ENCODE results near the gene FAHD1. TPM values are rescaled to one million over a fixed set of nuclear protein-coding genes. Genes with fewer than 3 reads are reported as not detected.

The FAHD1 gene
- total RNA-seq, 5 donors from 2014 or later (not counting 1 experiment from before 2014, with no cell fraction given): 6.2 to 15.3 (median 11.2) TPM

GRCh38 chr16:1857433-1858097, 30.6 kb downstream of the FAHD1 start:
- WGBS (ENCODE audit: insufficient coverage): 61% methylated on average over 2 of the region's 5 CpGs
- H3K27ac ChIP-seq (ENCODE audit: low read length): no peak overlapping the region
- DNase-seq (no peak), ATAC-seq (replicated peaks in 1 of 4) (no peak)
- H3K27ac Mint-ChIP-seq: no peak overlapping the region
- POLR2A ChIA-PET: no interaction called here
- H3K4me3 Mint-ChIP-seq: peak overlapping the region in 1 of 3 donors; percentile 30
- peaks cover 2 to 26% of the 10 kb centered on the region in 2 experiments for H3K27me3 ChIP-seq (replicated peaks in 1 of 2; ENCODE audit: control insufficient read depth in 2 of 2, extremely low read depth in 1 of 2, insufficient read depth in 2 of 2, low read length in 1 of 2)
- H3K4me1 ChIP-seq (ENCODE audit: control insufficient read depth in 1 of 2, extremely low read depth in 1 of 2, insufficient read depth in 2 of 2, low read length in 2 of 2): peaks cover 10 to 12% of the 10 kb centered on the region in 2 experiments
- H3K36me3 ChIP-seq (ENCODE audit: control insufficient read depth in 2 of 2, extremely low read depth in 1 of 2, insufficient read depth in 1 of 2, low read length in 1 of 2): no peaks in the 10 kb centered on the region
- no peaks in the 10 kb centered on the region for H3K9me3 Mint-ChIP-seq
- H3K9me3 ChIP-seq: no peaks in the 10 kb centered on the region
- no peaks in the 10 kb centered on the region for H3K36me3 Mint-ChIP-seq
- peaks cover 18 to 32% (median 19%) of the 10 kb centered on the region in 3 donors for H3K4me1 Mint-ChIP-seq
- peaks cover 8 to 29% of the 10 kb centered on the region in 2 donors for H3K27me3 Mint-ChIP-seq
- H3K4me3 ChIP-seq (ENCODE audit: control insufficient read depth in 1 of 2, extremely low read depth in 1 of 2, low read length in 1 of 2): no peak overlapping the region
- CTCF ChIA-PET: interaction anchor here in 1 of 2 donors (0.6 kb wide), 1 partner anchor 151 kb away, joined by 3 read pairs; no protein-coding TSS in a partner anchor

DNA sequence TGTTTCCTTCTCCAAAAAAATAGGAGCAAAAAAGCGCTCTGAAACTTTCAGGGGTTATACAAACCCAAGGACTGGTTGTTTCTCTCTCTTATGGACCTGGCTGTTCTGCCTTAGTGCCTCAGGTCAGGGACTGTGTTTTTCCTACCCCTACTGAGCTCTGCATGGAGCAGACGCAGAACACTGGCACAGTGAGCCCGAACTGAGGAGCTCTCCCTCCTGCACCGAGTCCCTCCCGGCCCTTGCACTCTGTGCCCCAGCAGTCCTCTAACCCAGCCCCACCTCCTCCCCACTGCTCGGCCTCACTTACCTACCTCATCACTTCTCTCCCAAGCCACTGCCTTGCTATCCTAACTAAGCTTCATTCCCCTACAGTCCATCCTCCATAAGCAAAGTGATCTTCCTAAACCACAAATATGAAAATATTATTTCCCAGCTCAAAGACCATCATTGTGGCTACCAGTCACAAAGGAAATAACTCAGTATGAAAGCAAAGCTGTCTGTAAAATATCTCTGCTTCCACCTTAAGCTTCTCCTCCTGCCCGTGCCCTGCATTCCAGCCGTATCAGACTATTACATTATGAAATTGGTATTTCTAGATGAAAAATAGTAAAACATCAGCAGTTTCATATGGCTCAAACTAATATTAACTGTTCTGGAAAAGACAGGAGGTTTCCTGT, 31.3 kb downstream of the FAHD1 start:
- no peak for DNase-seq

GRCh38 chr16:1859650-1860049, 32.6 kb downstream of the FAHD1 start:
- H3K4me3 Mint-ChIP-seq: no peak overlapping the region
- peak overlapping the region in 1 of 2 donors; percentile 59 for H3K27ac Mint-ChIP-seq
- H3K36me3 ChIP-seq (ENCODE audit: control insufficient read depth in 2 of 2, extremely low read depth in 1 of 2, insufficient read depth in 1 of 2, low read length in 1 of 2): no peaks in the 10 kb centered on the region
- DNase-seq: no peak
- ChIA-PET POLR2A (no interaction called here), CTCF (no interaction called here)
- H3K4me3 ChIP-seq (ENCODE audit: control insufficient read depth in 1 of 2, extremely low read depth in 1 of 2, low read length in 1 of 2): no peak overlapping the region
- peaks cover 8 to 30% of the 10 kb centered on the region in 2 donors for H3K27me3 Mint-ChIP-seq
- H3K36me3 Mint-ChIP-seq: no peaks in the 10 kb centered on the region
- H3K9me3 ChIP-seq: no peaks in the 10 kb centered on the region
- 51% methylated on average over 5 of the region's 8 CpGs for WGBS (ENCODE audit: insufficient coverage)
- peaks cover 2 to 43% of the 10 kb centered on the region in 2 experiments for H3K27me3 ChIP-seq (replicated peaks in 1 of 2; ENCODE audit: control insufficient read depth in 2 of 2, extremely low read depth in 1 of 2, insufficient read depth in 2 of 2, low read length in 1 of 2)
- ATAC-seq (replicated peaks in 1 of 4): no peak
- no peaks in the 10 kb centered on the region for H3K9me3 Mint-ChIP-seq
- peaks cover 10 to 13% of the 10 kb centered on the region in 2 experiments for H3K4me1 ChIP-seq (ENCODE audit: control insufficient read depth in 1 of 2, extremely low read depth in 1 of 2, insufficient read depth in 2 of 2, low read length in 2 of 2)
- no peak overlapping the region for H3K27ac ChIP-seq (ENCODE audit: low read length)
- H3K4me1 Mint-ChIP-seq: peaks cover 13 to 26% (median 16%) of the 10 kb centered on the region in 3 donors

More for the DNA sequence above, 31.3 kb downstream of the FAHD1 start:
- 53% methylated on average over 6 of the region's 8 CpGs for WGBS (ENCODE audit: insufficient coverage)
- Histone ChIP-seq H3K36me3 (ENCODE audit: control insufficient read depth in 2 of 2, extremely low read depth in 1 of 2, insufficient read depth in 1 of 2, low read length in 1 of 2) (no peaks in the 10 kb centered on the region), H3K27ac (ENCODE audit: low read length) (no peak overlapping the region), H3K4me1 (ENCODE audit: control insufficient read depth in 1 of 2, extremely low read depth in 1 of 2, insufficient read depth in 2 of 2, low read length in 2 of 2) (peaks cover 10 to 12% of the 10 kb centered on the region in 2 experiments), H3K9me3 (no peaks in the 10 kb centered on the region), H3K4me3 (ENCODE audit: control insufficient read depth in 1 of 2, extremely low read depth in 1 of 2, low read length in 1 of 2) (no peak overlapping the region), H3K27me3 (replicated peaks in 1 of 2; ENCODE audit: control insufficient read depth in 2 of 2, extremely low read depth in 1 of 2, insufficient read depth in 2 of 2, low read length in 1 of 2) (peaks cover 2 to 33% of the 10 kb centered on the region in 2 experiments)
- H3K9me3 Mint-ChIP-seq: no peaks in the 10 kb centered on the region
- peaks cover 18 to 32% (median 19%) of the 10 kb centered on the region in 3 donors for H3K4me1 Mint-ChIP-seq
- H3K27ac Mint-ChIP-seq: no peak overlapping the region
- no peak for ATAC-seq (replicated peaks in 1 of 4)
- CTCF ChIA-PET: no interaction called here
- no peaks in the 10 kb centered on the region for H3K36me3 Mint-ChIP-seq
- peaks cover 8 to 27% of the 10 kb centered on the region in 2 donors for H3K27me3 Mint-ChIP-seq
- POLR2A ChIA-PET: interaction anchor here in 1 of 2 donors (0.7 kb wide), 1 partner anchor 65 kb away, joined by 3 read pairs; no protein-coding TSS in a partner anchor
- no peak overlapping the region for H3K4me3 Mint-ChIP-seq

GRCh38 chr16:1861730-1862129, 34.7 kb downstream of the FAHD1 start:
- ChIA-PET CTCF (interaction anchor here (0.6 kb wide), 2 partner anchors 69 to 1126 kb away, joined by 3 to 5 read pairs; no protein-coding TSS in a partner anchor), POLR2A (no interaction called here)
- H3K4me1 ChIP-seq (ENCODE audit: control insufficient read depth in 1 of 2, extremely low read depth in 1 of 2, insufficient read depth in 2 of 2, low read length in 2 of 2): peaks cover 0 to 2% of the 10 kb centered on the region in 2 experiments
- no peak overlapping the region for H3K4me3 Mint-ChIP-seq
- H3K9me3 ChIP-seq: no peaks in the 10 kb centered on the region
- H3K27me3 ChIP-seq (replicated peaks in 1 of 2; ENCODE audit: control insufficient read depth in 2 of 2, extremely low read depth in 1 of 2, insufficient read depth in 2 of 2, low read length in 1 of 2): peaks cover 2 to 47% of the 10 kb centered on the region in 2 experiments
- H3K4me1 Mint-ChIP-seq: peaks cover 0 to 13% (median 3%) of the 10 kb centered on the region in 3 donors
- no peaks in the 10 kb centered on the region for H3K36me3 ChIP-seq (ENCODE audit: control insufficient read depth in 2 of 2, extremely low read depth in 1 of 2, insufficient read depth in 1 of 2, low read length in 1 of 2)
- ATAC-seq (replicated peaks in 1 of 4): no peak
- H3K4me3 ChIP-seq (ENCODE audit: control insufficient read depth in 1 of 2, extremely low read depth in 1 of 2, low read length in 1 of 2): no peak overlapping the region
- H3K27ac ChIP-seq (ENCODE audit: low read length): no peak overlapping the region
- H3K27ac Mint-ChIP-seq: no peak overlapping the region
- H3K36me3 Mint-ChIP-seq: no peaks in the 10 kb centered on the region
- peaks cover 8 to 39% of the 10 kb centered on the region in 2 donors for H3K27me3 Mint-ChIP-seq
- 83% methylated on average over 1 of the region's 5 CpGs for WGBS (ENCODE audit: insufficient coverage)
- no peak for DNase-seq
- no peaks in the 10 kb centered on the region for H3K9me3 Mint-ChIP-seq

DNA sequence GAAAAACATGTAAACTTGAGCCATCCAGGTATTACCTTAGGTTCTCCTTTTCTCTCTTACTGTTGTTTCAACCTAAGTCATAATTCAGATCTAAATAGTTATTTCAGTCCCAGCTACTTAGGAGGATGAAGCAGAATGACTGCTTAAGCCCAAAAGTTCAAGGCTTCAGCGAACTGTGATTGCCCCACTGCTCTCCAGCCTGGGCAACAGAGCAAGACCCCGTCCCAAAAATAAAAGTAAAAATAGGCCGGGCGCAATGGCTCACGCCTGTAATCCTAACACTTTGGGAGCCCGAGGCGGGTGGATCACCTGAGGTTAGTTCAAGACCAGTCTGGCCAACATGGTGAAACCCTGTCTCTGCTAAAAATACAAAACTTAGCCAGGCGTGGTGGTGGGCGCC, 35.4 kb downstream of the FAHD1 start:
- 85% methylated on average over 7 of the region's 9 CpGs for WGBS (ENCODE audit: insufficient coverage)
- ChIA-PET CTCF (no interaction called here), POLR2A (no interaction called here)
- Histone ChIP-seq H3K9me3 (no peaks in the 10 kb centered on the region), H3K36me3 (ENCODE audit: control insufficient read depth in 2 of 2, extremely low read depth in 1 of 2, insufficient read depth in 1 of 2, low read length in 1 of 2) (no peaks in the 10 kb centered on the region), H3K27ac (ENCODE audit: low read length) (no peak overlapping the region), H3K4me3 (ENCODE audit: control insufficient read depth in 1 of 2, extremely low read depth in 1 of 2, low read length in 1 of 2) (no peak overlapping the region), H3K4me1 (ENCODE audit: control insufficient read depth in 1 of 2, extremely low read depth in 1 of 2, insufficient read depth in 2 of 2, low read length in 2 of 2) (peaks cover 0 to 2% of the 10 kb centered on the region in 2 experiments), H3K27me3 (replicated peaks in 1 of 2; ENCODE audit: control insufficient read depth in 2 of 2, extremely low read depth in 1 of 2, insufficient read depth in 2 of 2, low read length in 1 of 2) (peaks cover 2 to 42% of the 10 kb centered on the region in 2 experiments)
- Mint-ChIP-seq H3K4me1 (peaks cover 0 to 7% (median 0%) of the 10 kb centered on the region in 3 donors), H3K4me3 (no peak overlapping the region), H3K27me3 (peaks cover 4 to 36% of the 10 kb centered on the region in 2 donors), H3K9me3 (no peaks in the 10 kb centered on the region), H3K36me3 (no peaks in the 10 kb centered on the region), H3K27ac (no peak overlapping the region)
- DNase-seq (no peak), ATAC-seq (replicated peaks in 1 of 4) (no peak)

DNA sequence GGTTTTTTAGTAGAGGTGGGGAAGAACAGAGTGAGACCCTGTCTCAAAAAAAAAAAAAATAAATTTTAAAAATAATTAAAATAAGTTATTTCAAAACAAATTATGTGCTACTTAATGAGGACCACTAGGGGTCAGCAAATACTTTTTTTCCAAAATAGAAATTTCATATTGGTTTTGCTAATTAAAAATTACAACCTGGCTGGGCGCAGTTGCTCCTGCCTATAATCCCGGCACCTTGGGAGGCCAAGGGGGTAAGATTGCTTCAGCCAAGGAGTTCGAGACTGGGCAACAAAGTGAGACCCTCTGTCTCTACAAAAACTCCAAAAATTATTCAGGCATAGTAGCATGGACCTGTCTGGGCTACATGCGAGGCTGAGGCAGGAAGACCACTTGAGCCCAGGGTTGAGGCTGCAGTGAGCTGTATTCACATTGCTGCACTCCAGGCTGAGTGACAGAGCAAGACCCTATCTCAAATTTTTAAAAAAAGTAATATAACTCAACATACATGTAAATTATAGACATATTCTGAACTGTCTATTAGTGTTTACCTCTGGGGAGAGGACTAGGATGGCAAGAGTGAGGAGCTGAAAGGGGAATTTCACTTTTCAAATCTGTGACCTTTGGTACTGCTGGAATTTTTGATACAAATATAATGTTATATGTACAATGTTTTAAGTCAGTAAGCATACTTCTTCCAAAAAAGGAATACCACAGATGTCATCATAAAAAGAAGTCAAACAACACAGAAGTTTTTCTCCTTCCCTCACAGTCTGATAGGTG, 36.9 kb downstream of the FAHD1 start:
- peak in 1 of 4 experiments; percentile 42 for ATAC-seq (replicated peaks in 1 of 4)
- Mint-ChIP-seq H3K4me3 (no peak overlapping the region), H3K27ac (no peak overlapping the region), H3K4me1 (no peaks in the 10 kb centered on the region), H3K9me3 (no peaks in the 10 kb centered on the region), H3K36me3 (no peaks in the 10 kb centered on the region), H3K27me3 (peaks cover 2 to 27% of the 10 kb centered on the region in 2 donors)
- WGBS (ENCODE audit: insufficient coverage): 17% methylated on average over 4 of the region's 4 CpGs
- Histone ChIP-seq H3K36me3 (ENCODE audit: control insufficient read depth in 2 of 2, extremely low read depth in 1 of 2, insufficient read depth in 1 of 2, low read length in 1 of 2) (no peaks in the 10 kb centered on the region), H3K9me3 (no peaks in the 10 kb centered on the region), H3K4me3 (ENCODE audit: control insufficient read depth in 1 of 2, extremely low read depth in 1 of 2, low read length in 1 of 2) (no peak overlapping the region), H3K27ac (ENCODE audit: low read length) (no peak overlapping the region), H3K27me3 (replicated peaks in 1 of 2; ENCODE audit: control insufficient read depth in 2 of 2, extremely low read depth in 1 of 2, insufficient read depth in 2 of 2, low read length in 1 of 2) (peaks cover 2 to 39% of the 10 kb centered on the region in 2 experiments), H3K4me1 (ENCODE audit: control insufficient read depth in 1 of 2, extremely low read depth in 1 of 2, insufficient read depth in 2 of 2, low read length in 2 of 2) (peaks cover 0 to 2% of the 10 kb centered on the region in 2 experiments)
- CTCF ChIA-PET: interaction anchor here in 1 of 2 donors (0.5 kb wide), 1 partner anchor 863 kb away, joined by 4 read pairs; no protein-coding TSS in a partner anchor
- POLR2A ChIA-PET: no interaction called here
- DNase-seq: peak in 3 of 35 experiments; percentile 14 to 69 (median 26)

Measured in T-cell (primary cell).